ENCODE data around the gene HCRT.

DNA sequence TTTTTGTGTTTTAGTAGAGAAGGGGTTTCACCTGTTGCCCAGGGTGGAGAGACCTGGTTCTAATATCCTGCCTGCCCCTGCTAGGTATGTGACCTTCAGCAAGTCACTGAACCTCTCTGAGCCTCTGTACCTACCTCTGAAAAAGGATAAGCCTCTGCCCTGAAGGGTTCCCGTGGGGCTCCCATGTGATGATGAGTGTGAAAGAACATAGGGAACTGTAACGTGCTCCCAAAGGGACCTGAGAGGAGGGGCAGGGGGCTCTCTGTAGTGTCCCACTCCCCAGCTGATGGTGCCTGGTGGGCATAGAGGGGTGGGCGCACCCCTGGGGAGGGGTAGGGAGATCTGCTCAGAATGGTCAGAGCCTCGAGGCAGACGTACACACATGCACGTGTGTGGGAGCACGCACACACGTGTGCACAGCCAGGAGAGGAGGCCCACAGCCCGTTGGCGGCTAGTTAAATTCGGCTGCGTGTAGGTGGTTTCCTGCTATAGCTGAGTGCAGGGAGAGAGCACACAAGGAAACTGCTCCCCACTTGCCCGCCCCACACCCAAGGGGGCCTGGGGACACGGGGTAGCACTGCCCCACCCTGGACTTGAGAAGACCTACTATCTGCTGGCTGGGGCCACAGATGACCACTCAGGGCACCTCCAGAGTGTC, 11.0 kb downstream of the HCRT start:
- TF ChIP-seq, protein P1, sequence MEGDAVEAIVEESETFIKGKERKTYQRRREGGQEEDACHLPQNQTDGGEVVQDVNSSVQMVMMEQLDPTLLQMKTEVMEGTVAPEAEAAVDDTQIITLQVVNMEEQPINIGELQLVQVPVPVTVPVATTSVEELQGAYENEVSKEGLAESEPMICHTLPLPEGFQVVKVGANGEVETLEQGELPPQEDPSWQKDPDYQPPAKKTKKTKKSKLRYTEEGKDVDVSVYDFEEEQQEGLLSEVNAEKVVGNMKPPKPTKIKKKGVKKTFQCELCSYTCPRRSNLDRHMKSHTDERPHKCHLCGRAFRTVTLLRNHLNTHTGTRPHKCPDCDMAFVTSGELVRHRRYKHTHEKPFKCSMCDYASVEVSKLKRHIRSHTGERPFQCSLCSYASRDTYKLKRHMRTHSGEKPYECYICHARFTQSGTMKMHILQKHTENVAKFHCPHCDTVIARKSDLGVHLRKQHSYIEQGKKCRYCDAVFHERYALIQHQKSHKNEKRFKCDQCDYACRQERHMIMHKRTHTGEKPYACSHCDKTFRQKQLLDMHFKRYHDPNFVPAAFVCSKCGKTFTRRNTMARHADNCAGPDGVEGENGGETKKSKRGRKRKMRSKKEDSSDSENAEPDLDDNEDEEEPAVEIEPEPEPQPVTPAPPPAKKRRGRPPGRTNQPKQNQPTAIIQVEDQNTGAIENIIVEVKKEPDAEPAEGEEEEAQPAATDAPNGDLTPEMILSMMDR (conservative IDR thresholded peaks at IDR 0.05; ENCODE audit: low read depth, low read length) = no peak
- no peak for TF ChIP-seq EZH2 (IDR thresholded peaks at IDR 0.05; ENCODE audit: borderline replicate concordance, low read depth, low read length, poor library complexity, severe bottlenecking)
